Measurements from ENCODE around the gene INTS13. TPM values are rescaled to one million over a fixed set of nuclear protein-coding genes. Genes with fewer than 3 reads are reported as not detected.
A peak's percentile ranks its signal among the peaks of the same experiment; 100 is the strongest.

The INTS13 gene
- total RNA-seq, 2 experiments from 2014 or later: 8.5 to 12.1 TPM

DNA sequence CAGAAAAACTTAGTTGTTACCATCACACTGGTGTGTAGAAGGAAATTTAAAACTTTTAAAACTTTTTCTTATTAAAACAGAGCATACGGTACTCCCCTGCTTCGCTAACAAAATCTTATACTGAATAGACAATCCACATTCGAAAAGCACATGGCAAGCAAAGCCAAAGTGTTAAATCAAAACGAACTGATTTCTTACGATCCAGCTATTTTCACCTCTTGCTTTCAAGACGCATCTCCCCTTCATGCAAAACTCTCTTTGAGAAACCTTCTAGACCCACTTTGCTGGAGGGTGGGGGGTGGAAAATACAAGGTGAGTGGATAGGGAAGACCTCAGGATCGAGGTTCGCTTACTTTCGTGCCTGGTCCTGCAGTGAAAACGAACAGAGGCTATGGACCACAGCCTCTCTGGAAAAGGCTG lies 328 bp downstream of the INTS13 start:
- Mint-ChIP-seq H3K36me3 (ENCODE audit: low read depth) (peaks cover 48% of the 10 kb centered on the region), H3K9me3 (no peaks in the 10 kb centered on the region), H3K4me1 (ENCODE audit: low read depth) (peaks cover 80% of the 10 kb centered on the region), H3K4me3 (peak overlapping the region; percentile 90), H3K27me3 (no peaks in the 10 kb centered on the region), H3K27ac (peak overlapping the region; percentile 86)
- Histone ChIP-seq H3K9me3 (ENCODE audit: control insufficient read depth in 1 of 2, insufficient read depth in 1 of 2, low read length in 2 of 2) (no peaks in the 10 kb centered on the region), H3K4me3 (ENCODE audit: low read length) (peak overlapping the region; percentile 71), H3K27me3 (ENCODE audit: control insufficient read depth in 1 of 2, insufficient read depth in 2 of 2, low read length in 2 of 2) (no peaks in the 10 kb centered on the region), H3K27ac (ENCODE audit: low read depth in 1 of 2, low read length in 2 of 2) (peak overlapping the region; percentile 94 to 95), H3K4me1 (ENCODE audit: insufficient read depth, low read length) (peaks cover 22% of the 10 kb centered on the region), H3K36me3 (ENCODE audit: insufficient read depth, low read length) (peaks cover 2% of the 10 kb centered on the region)
- ATAC-seq (ENCODE audit: poor library complexity) (no peak), DNase-seq (no peak)
- TF ChIP-seq, protein P1, sequence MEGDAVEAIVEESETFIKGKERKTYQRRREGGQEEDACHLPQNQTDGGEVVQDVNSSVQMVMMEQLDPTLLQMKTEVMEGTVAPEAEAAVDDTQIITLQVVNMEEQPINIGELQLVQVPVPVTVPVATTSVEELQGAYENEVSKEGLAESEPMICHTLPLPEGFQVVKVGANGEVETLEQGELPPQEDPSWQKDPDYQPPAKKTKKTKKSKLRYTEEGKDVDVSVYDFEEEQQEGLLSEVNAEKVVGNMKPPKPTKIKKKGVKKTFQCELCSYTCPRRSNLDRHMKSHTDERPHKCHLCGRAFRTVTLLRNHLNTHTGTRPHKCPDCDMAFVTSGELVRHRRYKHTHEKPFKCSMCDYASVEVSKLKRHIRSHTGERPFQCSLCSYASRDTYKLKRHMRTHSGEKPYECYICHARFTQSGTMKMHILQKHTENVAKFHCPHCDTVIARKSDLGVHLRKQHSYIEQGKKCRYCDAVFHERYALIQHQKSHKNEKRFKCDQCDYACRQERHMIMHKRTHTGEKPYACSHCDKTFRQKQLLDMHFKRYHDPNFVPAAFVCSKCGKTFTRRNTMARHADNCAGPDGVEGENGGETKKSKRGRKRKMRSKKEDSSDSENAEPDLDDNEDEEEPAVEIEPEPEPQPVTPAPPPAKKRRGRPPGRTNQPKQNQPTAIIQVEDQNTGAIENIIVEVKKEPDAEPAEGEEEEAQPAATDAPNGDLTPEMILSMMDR (IDR thresholded peaks at IDR 0.05): no peak
- intact Hi-C loops (cut with DNase I, micrococcal nuclease): loop anchor here (1.0 to 5.0 kb wide), 4 partner anchors 35 to 370 kb away; partner anchors contain the start of genes ITPR2 (in 1 of the 2) and TM7SF3 (in 1 of the 2)
- ChIA-PET CTCF (interaction anchor here (1.0 kb wide), 1 partner anchor 77 kb away, joined by 4 read pairs; the partner anchor contains the start of gene TM7SF3), POLR2A (interaction anchor here (0.6 to 1.2 kb wide), 5 partner anchors 11 to 104 kb away, joined by 3 to 10 read pairs (median 4); partner anchors contain the start of genes ITPR2, MED21 and TM7SF3)

DNA sequence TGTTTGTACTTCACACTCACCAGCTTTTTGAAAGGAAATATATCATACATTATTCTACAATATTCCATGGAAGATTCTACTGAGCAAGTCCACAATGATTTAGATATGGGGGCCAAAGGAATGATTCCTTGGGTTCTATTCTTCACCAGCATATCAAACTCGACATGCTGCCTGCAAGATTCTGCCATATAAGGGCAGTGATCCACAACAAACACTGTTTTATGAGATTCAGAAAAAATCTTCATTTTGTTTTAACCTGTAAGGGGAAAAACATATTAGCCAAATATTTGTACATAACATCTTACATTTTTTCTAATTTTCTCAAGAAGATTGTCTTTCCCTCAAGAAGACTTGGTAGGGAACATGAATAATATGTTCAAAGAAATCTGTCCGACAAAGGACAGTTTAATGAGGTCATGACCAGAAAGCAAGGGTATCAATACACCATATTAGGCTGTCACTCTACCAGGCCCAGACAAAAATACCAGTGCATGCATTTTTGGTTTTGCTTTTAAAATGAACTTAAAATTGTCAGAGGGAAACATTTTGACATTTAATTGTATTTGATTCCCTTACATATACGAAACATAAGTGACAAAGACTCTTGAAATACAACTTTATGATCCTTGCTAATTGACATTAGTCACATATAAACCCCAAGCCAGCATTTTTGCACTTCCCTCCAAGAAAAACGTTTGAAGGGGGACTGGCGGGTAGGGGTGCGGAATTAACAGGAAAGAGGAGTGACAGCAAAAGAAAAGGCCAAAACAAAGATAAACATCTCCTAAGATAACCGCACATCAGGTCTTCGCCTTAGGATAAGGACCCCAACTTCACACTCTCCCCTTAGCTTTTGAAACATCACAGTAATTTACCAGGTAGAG lies 980 bp downstream of the INTS13 start:
- Mint-ChIP-seq H3K9me3 (no peaks in the 10 kb centered on the region), H3K27ac (peak overlapping the region; percentile 86), H3K4me1 (ENCODE audit: low read depth) (peaks cover 80% of the 10 kb centered on the region), H3K27me3 (no peaks in the 10 kb centered on the region), H3K4me3 (peak overlapping the region; percentile 90), H3K36me3 (ENCODE audit: low read depth) (peaks cover 55% of the 10 kb centered on the region)
- TF ChIP-seq, protein P1 (IDR thresholded peaks at IDR 0.05): no peak
- no peaks in the 10 kb centered on the region for H3K27me3 ChIP-seq (ENCODE audit: control insufficient read depth in 1 of 2, insufficient read depth in 2 of 2, low read length in 2 of 2)
- peak overlapping the region; percentile 71 for H3K4me3 ChIP-seq (ENCODE audit: low read length)
- CTCF ChIA-PET: interaction anchor here (1.0 to 1.6 kb wide), 3 partner anchors 77 to 104 kb away, joined by 4 to 6 read pairs (median 6); partner anchors contain the start of genes ITPR2 and TM7SF3
- POLR2A ChIA-PET: interaction anchor here (0.6 to 1.5 kb wide), 6 partner anchors 11 to 104 kb away, joined by 3 to 10 read pairs (median 4); partner anchors contain the start of genes ITPR2, MED21 and TM7SF3
- intact Hi-C loops (cut with DNase I, micrococcal nuclease): loop anchor here (1.0 to 5.0 kb wide), 4 partner anchors 36 to 370 kb away; partner anchors contain the start of genes ITPR2 (in 1 of the 2) and TM7SF3 (in 1 of the 2)
- H3K36me3 ChIP-seq (ENCODE audit: insufficient read depth, low read length): peaks cover 2% of the 10 kb centered on the region
- peak overlapping the region; percentile 94 to 95 for H3K27ac ChIP-seq (ENCODE audit: low read depth in 1 of 2, low read length in 2 of 2)
- DNase-seq (peak in 4 of 14 experiments; percentile 13 to 40 (median 36)), ATAC-seq (ENCODE audit: poor library complexity) (no peak)
- H3K4me1 ChIP-seq (ENCODE audit: insufficient read depth, low read length): peaks cover 18% of the 10 kb centered on the region
- no peaks in the 10 kb centered on the region for H3K9me3 ChIP-seq (ENCODE audit: control insufficient read depth in 1 of 2, insufficient read depth in 1 of 2, low read length in 2 of 2)

DNA sequence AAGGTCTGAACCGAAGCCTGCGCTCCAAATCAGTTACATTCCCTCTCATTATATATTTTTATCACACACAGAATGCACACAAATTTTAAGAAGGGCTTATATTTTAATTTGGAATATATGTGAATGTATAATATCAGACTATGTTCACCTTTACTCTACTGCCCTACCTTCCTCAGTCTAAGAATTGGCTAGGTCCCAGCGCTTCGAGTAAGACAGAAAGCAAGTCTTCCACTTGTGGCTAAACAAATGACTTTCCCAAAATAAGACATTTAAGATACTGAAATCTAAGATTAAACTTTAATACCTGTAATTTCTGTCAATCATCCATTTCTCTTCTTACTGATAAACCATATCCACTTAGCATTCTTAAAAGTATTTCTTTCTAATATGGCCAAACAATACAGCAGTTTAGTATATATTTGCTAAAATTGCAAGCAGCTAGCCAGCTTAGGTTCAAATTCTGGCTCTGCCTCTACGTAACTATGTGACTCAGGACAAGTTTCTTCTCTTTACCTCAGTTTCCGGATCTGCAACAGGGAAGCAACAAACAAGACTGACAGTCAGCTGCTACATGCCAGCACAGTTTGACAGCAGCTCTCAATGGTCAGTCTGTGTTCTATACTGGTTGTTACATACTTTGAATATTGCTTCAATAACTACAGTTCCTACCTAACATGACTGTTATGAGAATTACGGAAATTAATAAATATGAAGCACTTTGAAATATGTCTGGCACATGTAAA lies 2.0 kb downstream of the INTS13 start:
- Mint-ChIP-seq H3K9me3 (no peaks in the 10 kb centered on the region), H3K4me3 (peak overlapping the region; percentile 90), H3K36me3 (ENCODE audit: low read depth) (peaks cover 54% of the 10 kb centered on the region), H3K27ac (peak overlapping the region; percentile 86), H3K4me1 (ENCODE audit: low read depth) (peaks cover 75% of the 10 kb centered on the region), H3K27me3 (no peaks in the 10 kb centered on the region)
- H3K27ac ChIP-seq (ENCODE audit: low read depth in 1 of 2, low read length in 2 of 2): peak overlapping the region; percentile 94 to 95
- H3K36me3 ChIP-seq (ENCODE audit: insufficient read depth, low read length): peaks cover 6% of the 10 kb centered on the region
- no peaks in the 10 kb centered on the region for H3K27me3 ChIP-seq (ENCODE audit: control insufficient read depth in 1 of 2, insufficient read depth in 2 of 2, low read length in 2 of 2)
- ChIA-PET POLR2A (interaction anchor here (0.7 to 1.5 kb wide), 2 partner anchors 79 to 87 kb away, joined by 5 read pairs; partner anchors contain the start of genes MED21 and TM7SF3), CTCF (interaction anchor here (1.3 to 1.6 kb wide), 2 partner anchors 78 to 103 kb away, joined by 6 read pairs; partner anchors contain the start of genes ITPR2 and TM7SF3)
- H3K9me3 ChIP-seq (ENCODE audit: control insufficient read depth in 1 of 2, insufficient read depth in 1 of 2, low read length in 2 of 2): no peaks in the 10 kb centered on the region
- TF ChIP-seq, protein P1 (IDR thresholded peaks at IDR 0.05): no peak
- intact Hi-C loops (cut with DNase I, micrococcal nuclease): loop anchor here (2.0 to 5.0 kb wide), 3 partner anchors 36 to 371 kb away; partner anchors contain the start of gene ITPR2 (in 1 of the 2)
- peak overlapping the region; percentile 71 for H3K4me3 ChIP-seq (ENCODE audit: low read length)
- peaks cover 17% of the 10 kb centered on the region for H3K4me1 ChIP-seq (ENCODE audit: insufficient read depth, low read length)
- DNase-seq: peak in 4 of 14 experiments; percentile 23 to 52 (median 44)
- no peak for ATAC-seq (ENCODE audit: poor library complexity)

Measured in CD4-positive, alpha-beta T cell (primary cell).